HEK293 (cell line): ENCODE results near the gene RGL2.

Experiments used
- CTCF ChIA-PET: fragments of 350-600 bp; formaldehyde crosslinking; extraction: SDS; loops from one replicate; lab custom pipeline; 2021; ENCODE audit warnings: antibody characterized with exemption; lab: Yijun Ruan, JAX
- POLR2A ChIA-PET: fragments of 300-600 bp; formaldehyde crosslinking; extraction: SDS; loops from one replicate; lab custom pipeline; 2020; ENCODE audit warnings: antibody characterized with exemption, inconsistent platforms; lab: Yijun Ruan, JAX
- H3K27ac ChIP-seq: fragments of 200-500 bp; sonication (Bioruptor generic); 2 replicates; pipeline ENCODE4 v1.5.1; 2014; ENCODE audit warnings: low read depth, low read length, control low read depth, inconsistent platforms; ENCODE audit errors: extremely low read depth
- H3K36me3 ChIP-seq, 2 experiments: fragments of 200-500 bp in 1 of 2; sonication (Bioruptor generic) in 1 of 2; 1 replicate in 1 of 2; 2 replicates in 1 of 2; pipeline ENCODE4 v1.5.1; 2014 to 2017; ENCODE audit warnings: inconsistent platforms in 2 of 2, low read length in 2 of 2; ENCODE audit not compliant: control insufficient read depth in 2 of 2, insufficient read depth in 1 of 2
- H3K4me1 ChIP-seq: fragments of 200-500 bp; sonication (Bioruptor generic); 2 replicates; pipeline ENCODE4 v1.5.1; 2014; ENCODE audit warnings: mild to moderate bottlenecking, low read length, inconsistent platforms; ENCODE audit not compliant: control insufficient read depth, insufficient read depth
- H3K4me3 ChIP-seq: 2 replicates; pipeline ENCODE4 v1.5.1; 2011; ENCODE audit warnings: low read depth, mild to moderate bottlenecking, control low read depth, low read length, moderate library complexity
- H3K9me3 ChIP-seq: fragments of 200-500 bp; sonication (Bioruptor generic); 2 replicates; pipeline ENCODE4 v1.5.1; 2014; ENCODE audit warnings: low read depth, low read length, inconsistent platforms; ENCODE audit not compliant: control insufficient read depth, insufficient read depth
- ELK4 ChIP-seq: IDR thresholded peaks from 2 replicates; pipeline ENCODE4 v1.6.1; 2011; ENCODE audit warnings: mild to moderate bottlenecking, low read depth, low read length, borderline replicate concordance
- GFI1B ChIP-seq: fragments of 450-650 bp; formaldehyde crosslinking; IDR thresholded peaks from 2 replicates; pipeline ENCODE4 v1.5.1; 2016; ENCODE audit warnings: missing biosample characterization, missing genetic modification characterization
- IKZF3 ChIP-seq: fragments of 450-650 bp; IDR thresholded peaks from 2 replicates; pipeline ENCODE4 v1.5.0; 2018; ENCODE audit warnings: missing biosample characterization, mild to moderate bottlenecking, missing genetic modification characterization, moderate library complexity
- KLF10 ChIP-seq: fragments of 450-650 bp; IDR thresholded peaks from 2 replicates; pipeline ENCODE4 v1.5.1; 2018; ENCODE audit warnings: missing biosample characterization, mild to moderate bottlenecking, missing genetic modification characterization
- KLF16 ChIP-seq: fragments of 450-650 bp; formaldehyde crosslinking; IDR thresholded peaks from 2 replicates; pipeline ENCODE4 v1.5.1; 2017; ENCODE audit warnings: missing biosample characterization, missing genetic modification characterization
- MZF1 ChIP-seq: fragments of 450-650 bp; formaldehyde crosslinking; IDR thresholded peaks from 2 replicates; pipeline ENCODE4 v1.5.1; 2017; ENCODE audit warnings: missing biosample characterization, missing genetic modification characterization, borderline replicate concordance
- SCRT1 ChIP-seq: fragments of 450-650 bp; formaldehyde crosslinking; IDR thresholded peaks from 2 replicates; pipeline ENCODE4 v1.5.1; 2016; ENCODE audit warnings: missing biosample characterization, missing genetic modification characterization, borderline replicate concordance
- SETDB1 ChIP-seq: IDR thresholded peaks from one replicate; pipeline ENCODE4 v1.6.1; 2017; ENCODE audit warnings: mild to moderate bottlenecking, low read length, moderate library complexity, mixed read lengths; ENCODE audit not compliant: insufficient read length
- ZBTB10 ChIP-seq: fragments of 450-650 bp; formaldehyde crosslinking; IDR thresholded peaks from 2 replicates; pipeline ENCODE4 v1.5.1; 2016; ENCODE audit warnings: missing biosample characterization, missing genetic modification characterization
- ZBTB17 ChIP-seq: fragments of 450-650 bp; formaldehyde crosslinking; IDR thresholded peaks from 2 replicates; pipeline ENCODE4 v1.5.1; 2016; ENCODE audit warnings: missing biosample characterization, missing genetic modification characterization
- ZBTB48 ChIP-seq: fragments of 450-650 bp; formaldehyde crosslinking; IDR thresholded peaks from 2 replicates; pipeline ENCODE4 v1.5.1; 2016; ENCODE audit warnings: missing biosample characterization, missing genetic modification characterization
- ZFHX2 ChIP-seq: fragments of 450-650 bp; formaldehyde crosslinking; conservative IDR thresholded peaks from 2 replicates; pipeline ENCODE4 v1.5.1; 2016; ENCODE audit warnings: missing biosample characterization, missing genetic modification characterization
- ZNF132 ChIP-seq: fragments of 450-650 bp; formaldehyde crosslinking; IDR thresholded peaks from 2 replicates; pipeline ENCODE4 v1.5.1; 2017; ENCODE audit warnings: missing biosample characterization, missing genetic modification characterization, borderline replicate concordance
- ZNF138 ChIP-seq: fragments of 450-650 bp; formaldehyde crosslinking; IDR thresholded peaks from 2 replicates; pipeline ENCODE4 v1.5.1; 2016; ENCODE audit warnings: missing biosample characterization, missing genetic modification characterization, borderline replicate concordance
- ZNF292 ChIP-seq: fragments of 450-650 bp; formaldehyde crosslinking; IDR thresholded peaks from 2 replicates; pipeline ENCODE4 v1.5.1; 2016; ENCODE audit warnings: low read depth, missing biosample characterization, missing genetic modification characterization, borderline replicate concordance
- ZNF324 ChIP-seq: fragments of 450-650 bp; formaldehyde crosslinking; IDR thresholded peaks from 2 replicates; pipeline ENCODE4 v1.5.1; 2016; ENCODE audit warnings: missing biosample characterization, missing genetic modification characterization
- ZNF350 ChIP-seq: fragments of 450-650 bp; formaldehyde crosslinking; IDR thresholded peaks from 2 replicates; pipeline ENCODE4 v1.5.0; 2017; ENCODE audit warnings: missing biosample characterization, mild to moderate bottlenecking, missing genetic modification characterization
- ZNF354C ChIP-seq: fragments of 450-650 bp; formaldehyde crosslinking; IDR thresholded peaks from 2 replicates; pipeline ENCODE4 v1.5.1; 2016; ENCODE audit warnings: missing biosample characterization, missing genetic modification characterization, low read depth, borderline replicate concordance
- ZNF510 ChIP-seq: fragments of 450-650 bp; formaldehyde crosslinking; IDR thresholded peaks from 2 replicates; pipeline ENCODE4 v1.5.1; 2018; ENCODE audit warnings: mild to moderate bottlenecking, missing genetic modification characterization, missing biosample characterization; ENCODE audit not compliant: insufficient replicate concordance
- ZNF530 ChIP-seq: fragments of 450-650 bp; formaldehyde crosslinking; IDR thresholded peaks from 2 replicates; pipeline ENCODE4 v1.5.1; 2016; ENCODE audit warnings: low read depth, missing biosample characterization, missing genetic modification characterization
- ZNF626 ChIP-seq: fragments of 450-650 bp; sonication (Bioruptor Pico); formaldehyde crosslinking; IDR thresholded peaks from 2 replicates; pipeline ENCODE4 v1.5.1; 2018; ENCODE audit warnings: missing biosample characterization, missing genetic modification characterization, inconsistent platforms
- ZNF76 ChIP-seq: fragments of 450-650 bp; formaldehyde crosslinking; IDR thresholded peaks from 2 replicates; pipeline ENCODE4; 2016; ENCODE audit warnings: low read depth, missing biosample characterization, missing genetic modification characterization, borderline replicate concordance

RGL2 gene

GRCh38 chr6:33243476-33243875 lies 55.3 kb downstream of the RGL2 start:
- H3K36me3 ChIP-seq: no peaks in the 10 kb centered on the region
- TF ChIP-seq KLF16 (tag by site-specific recombination) (no peak), SCRT1 (tag by site-specific recombination) (no peak), ZNF138 (no peak), ZNF292 (tag by site-specific recombination) (no peak), ZNF354C (tag by site-specific recombination) (no peak), ZNF626 (tag by site-specific recombination) (no peak), ZNF530 (tag by site-specific recombination) (no peak), ZNF76 (tag by site-specific recombination) (no peak), ZBTB17 (tag by site-specific recombination) (no peak), KLF10 (tag by site-specific recombination) (no peak), ZNF324 (tag by site-specific recombination) (no peak)
- H3K27ac ChIP-seq: no peak overlapping the region
- no peaks in the 10 kb centered on the region for H3K9me3 ChIP-seq
- ChIA-PET CTCF (interaction anchor here (0.7 to 2.0 kb wide), 5 partner anchors 15 to 342 kb away, joined by 3 to 8 read pairs (median 4); no protein-coding TSS in a partner anchor), POLR2A (interaction anchor here (0.7 kb wide), 1 partner anchor 15 kb away, joined by 5 read pairs; no protein-coding TSS in a partner anchor)
- peaks cover 3% of the 10 kb centered on the region for H3K4me1 ChIP-seq
- no peak overlapping the region for H3K4me3 ChIP-seq

- ChIA-PET POLR2A (no interaction called here), CTCF (no interaction called here)
- Histone ChIP-seq H3K36me3 (no peaks in the 10 kb centered on the region), H3K4me1 (no peaks in the 10 kb centered on the region), H3K9me3 (no peaks in the 10 kb centered on the region), H3K27ac (no peak overlapping the region), H3K4me3 (no peak overlapping the region)
- no peak for TF ChIP-seq SETDB1
- TF ChIP-seq ZNF510 (tag by site-specific recombination): no peak
- no peak for TF ChIP-seq ZBTB10 (tag by site-specific recombination)
- no peak for TF ChIP-seq ZFHX2 (tag by site-specific recombination)
- TF ChIP-seq ZNF350 (tag by site-specific recombination): no peak
- TF ChIP-seq MZF1 (tag by site-specific recombination): no peak
- no peak for TF ChIP-seq ZBTB48 (tag by site-specific recombination)
- TF ChIP-seq IKZF3: no peak
- TF ChIP-seq ZNF132 (tag by site-specific recombination): no peak
- no peak for TF ChIP-seq GFI1B (tag by site-specific recombination)
- no peak for TF ChIP-seq ELK4
These were observed 56.8 kb downstream of the RGL2 start for GRCh38 chr6:33241968-33242367.
